NCI-H345 treated with DMSO at 0.1 percent for 48 hours (cell line): Measurements from ENCODE around the gene WASHC1.
"Not testable (repeated sequence)": the region's sequence is repeated elsewhere in the genome, so short reads cannot be mapped to it uniquely, and the experiment has no call there.

Source experiments
- DNase-seq: peaks from one replicate; lab custom pipeline; 2025; ENCODE audit not compliant: unreplicated experiment; lab: John Stamatoyannopoulos, UW

WASHC1 gene

DNA sequence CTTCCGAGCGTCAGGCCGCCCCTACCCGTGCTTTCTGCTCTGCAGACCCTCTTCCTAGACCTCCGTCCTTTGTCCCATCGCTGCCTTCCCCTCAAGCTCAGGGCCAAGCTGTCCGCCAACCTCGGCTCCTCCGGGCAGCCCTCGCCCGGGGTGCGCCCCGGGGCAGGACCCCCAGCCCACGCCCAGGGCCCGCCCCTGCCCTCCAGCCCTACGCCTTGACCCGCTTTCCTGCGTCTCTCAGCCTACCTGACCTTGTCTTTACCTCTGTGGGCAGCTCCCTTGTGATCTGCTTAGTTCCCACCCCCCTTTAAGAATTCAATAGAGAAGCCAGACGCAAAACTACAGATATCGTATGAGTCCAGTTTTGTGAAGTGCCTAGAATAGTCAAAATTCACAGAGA lies at the start of gene WASHC1:
TSS of gene WASHC1 (minus strand) at position 101 of the 400 bp plus-strand sequence. CDS start 4,457 bp downstream, outside the sequence.
- DNase-seq = not testable (repeated sequence)

- DNase-seq = not testable (repeated sequence)
These were observed 49.1 kb upstream of the WASHC1 start for GRCh38 chr9:78333-78732.

DNA sequence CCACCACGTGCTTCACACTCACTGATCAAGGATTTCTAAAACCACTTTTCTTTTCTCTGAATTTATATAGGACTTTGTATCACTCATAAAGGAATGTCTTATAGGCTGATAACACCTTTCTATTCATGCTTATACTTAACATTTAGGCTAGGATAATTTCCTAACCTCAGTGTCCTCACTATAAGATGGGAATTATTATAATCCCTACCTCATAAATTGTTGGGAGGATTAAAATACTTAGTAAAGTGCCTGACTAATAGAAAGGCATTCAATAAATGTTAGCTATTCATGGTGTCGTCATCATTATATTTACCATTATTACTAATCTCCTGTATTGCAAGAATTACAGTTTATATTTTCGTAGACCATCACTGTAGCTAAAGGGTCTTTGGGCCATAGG lies 47.1 kb upstream of the WASHC1 start:
- not testable (repeated sequence) for DNase-seq

DNA sequence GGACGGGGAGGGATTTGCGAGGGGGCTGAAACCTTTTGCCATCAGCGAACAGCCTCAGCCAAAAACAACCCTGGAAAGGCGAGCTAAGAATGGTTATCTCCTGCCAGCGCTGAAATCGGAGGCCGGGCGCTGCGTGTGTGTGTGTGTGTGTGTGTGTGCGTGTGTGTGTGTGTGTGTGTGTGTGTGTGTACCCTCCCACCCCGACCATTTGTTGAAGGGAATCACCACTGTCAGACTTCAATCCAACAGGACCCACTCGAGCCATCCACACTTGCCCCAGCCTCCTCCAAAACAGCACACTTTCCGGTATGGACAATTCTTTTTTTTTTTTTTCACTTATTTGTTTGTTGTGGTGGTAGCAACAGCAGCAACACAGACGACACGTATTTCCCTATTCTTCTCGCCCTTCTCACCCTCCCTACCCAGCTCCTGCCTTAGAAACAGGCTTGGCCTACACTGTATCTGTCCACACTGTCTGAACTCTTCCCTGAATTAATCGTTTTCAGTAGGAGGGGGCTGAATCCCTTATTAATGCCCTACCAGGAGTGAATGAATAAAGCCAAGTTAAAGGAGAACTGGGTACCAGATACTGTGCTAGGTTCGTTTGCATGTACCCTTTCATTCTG lies 44.8 kb upstream of the WASHC1 start:
- not testable (repeated sequence) for DNase-seq

DNA sequence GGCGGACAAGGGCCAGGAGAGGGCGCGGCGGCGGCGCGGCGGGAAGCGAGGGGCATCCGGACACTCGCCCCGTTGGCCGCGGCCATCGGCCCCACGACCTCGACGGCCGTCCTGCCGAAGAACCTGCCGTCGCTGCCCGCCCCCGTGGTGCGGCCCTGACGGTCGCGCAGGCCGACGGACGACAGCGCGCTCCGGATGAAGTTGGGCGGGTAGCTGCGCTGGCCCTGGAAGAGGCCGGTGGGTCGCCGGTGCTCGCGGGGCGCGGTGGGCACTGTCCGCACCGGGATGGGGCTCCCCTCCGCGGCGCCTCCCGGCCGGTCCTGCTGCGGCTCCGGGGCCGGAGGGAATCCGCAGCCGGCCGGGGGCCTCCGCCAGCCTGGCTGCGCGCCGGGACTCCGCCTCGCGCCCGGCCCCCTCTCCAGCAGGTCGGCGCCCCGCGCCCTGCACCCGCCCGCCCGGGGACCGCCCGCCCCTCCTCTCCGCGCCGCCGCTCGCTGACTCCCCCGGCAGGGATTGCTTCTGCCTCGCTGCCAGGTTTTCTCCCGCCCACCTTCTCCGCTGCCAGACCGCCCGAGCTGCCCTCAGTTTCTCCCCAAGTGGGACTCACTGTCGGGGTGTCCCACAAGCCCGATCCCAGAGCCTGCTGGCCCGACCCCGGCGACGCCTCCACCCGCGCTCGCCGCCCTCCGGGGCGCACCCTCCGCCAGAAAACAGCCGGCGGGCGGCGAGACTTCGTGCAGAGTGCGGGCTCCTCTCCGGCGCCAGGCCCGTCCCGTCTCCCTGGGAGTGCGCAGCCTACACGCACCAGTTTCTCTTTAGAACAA lies 44.0 kb upstream of the WASHC1 start:
- not testable (repeated sequence) for DNase-seq

GRCh38 chr9:63031-63629 lies 33.9 kb upstream of the WASHC1 start:
- not testable (repeated sequence) for DNase-seq

DNA sequence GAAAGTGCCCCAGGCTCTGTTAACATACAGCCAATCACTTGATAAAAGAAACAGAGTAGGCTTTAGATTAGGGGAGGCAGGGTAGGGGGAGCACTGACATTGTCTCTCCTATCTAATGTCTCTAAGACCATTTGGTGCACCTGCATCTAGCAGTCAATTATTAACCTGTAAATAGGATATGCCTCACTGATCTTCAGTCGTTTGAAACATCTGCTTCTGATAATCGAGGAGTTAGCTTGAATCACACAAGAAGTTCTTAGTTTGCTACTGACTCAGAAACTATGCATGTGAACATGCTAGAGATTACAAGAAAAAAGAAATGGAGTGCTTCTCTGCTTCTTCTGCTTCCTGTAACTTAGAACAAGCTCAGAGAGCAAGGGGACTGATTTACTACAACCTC lies 23.4 kb upstream of the WASHC1 start:
- DNase-seq = not testable (repeated sequence)

DNA sequence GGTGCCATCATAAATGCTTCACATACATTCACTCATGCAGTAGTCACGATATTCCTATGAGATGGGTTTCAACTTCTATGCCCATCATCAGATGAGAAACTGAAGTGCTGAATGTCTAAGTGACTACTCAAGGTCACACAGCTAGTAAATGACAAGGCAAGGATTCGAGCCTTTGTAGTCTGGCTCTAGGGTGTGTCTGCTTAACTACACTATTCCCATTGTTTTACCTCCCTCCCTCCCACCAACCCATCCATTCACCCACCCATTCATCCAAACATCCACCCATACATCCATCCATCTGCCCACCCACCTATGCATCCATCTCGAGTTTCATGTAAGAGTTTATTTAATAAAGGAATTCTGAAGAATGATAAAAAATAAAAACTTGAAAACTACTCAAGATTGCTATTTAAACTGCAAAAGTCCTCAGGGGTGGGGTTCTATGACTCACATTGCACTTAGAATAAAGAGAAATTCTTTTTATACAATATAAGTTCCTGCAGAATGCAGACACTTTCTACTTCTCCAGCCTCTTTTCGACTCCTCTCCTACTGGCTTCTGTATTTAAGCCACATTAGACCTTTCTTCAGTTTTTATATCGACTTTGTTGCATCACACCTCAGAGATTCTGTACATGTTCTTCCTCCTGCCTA lies 19.1 kb upstream of the WASHC1 start:
- DNase-seq = not testable (repeated sequence)

DNA sequence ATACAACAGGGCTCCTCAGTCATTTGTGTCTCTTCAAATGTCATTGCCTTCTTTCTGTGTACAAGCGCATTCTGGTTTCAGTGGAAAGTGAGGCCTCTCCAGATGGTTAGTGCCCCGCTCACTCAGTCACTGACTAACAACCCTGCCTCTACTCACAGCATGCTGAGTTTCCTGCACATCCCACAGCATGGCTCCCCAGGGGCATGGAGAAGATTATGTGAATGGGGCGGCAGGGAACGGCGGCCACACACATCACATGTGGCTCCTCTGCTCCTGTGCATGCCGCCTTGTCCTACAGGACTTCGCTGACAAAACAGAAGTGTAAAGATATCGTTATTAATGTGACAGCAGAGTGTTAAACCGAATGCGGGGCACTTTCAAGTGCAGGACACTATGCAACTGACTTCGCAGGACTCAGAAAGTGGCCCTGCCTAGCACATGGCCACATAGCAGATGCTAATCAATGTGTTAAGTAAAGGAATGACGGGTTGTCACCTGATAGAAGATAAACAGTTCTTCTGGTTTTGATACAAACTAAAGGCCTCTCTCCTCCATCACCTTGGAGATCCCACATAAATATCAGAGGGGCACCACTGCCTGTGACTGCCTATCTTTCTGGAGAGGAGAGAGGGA lies 17.5 kb upstream of the WASHC1 start:
- not testable (repeated sequence) for DNase-seq

DNA sequence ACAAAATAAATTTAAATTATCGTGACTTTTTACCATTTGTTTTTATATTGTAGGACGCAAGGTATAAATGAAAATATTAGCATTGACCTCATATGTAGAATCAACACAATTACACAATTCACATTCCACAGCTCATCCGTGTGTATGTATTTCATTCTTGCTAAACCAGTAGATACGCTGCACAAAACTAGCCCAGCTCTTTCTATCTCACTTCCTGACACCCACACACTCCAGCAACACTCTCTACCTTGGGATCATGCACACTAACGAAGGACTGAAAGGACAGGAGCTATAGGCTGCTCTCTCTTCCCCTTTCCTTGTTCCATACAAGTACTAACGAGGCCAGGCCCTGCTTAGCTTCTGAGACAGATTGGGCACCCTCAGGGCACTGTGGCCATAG lies 16.9 kb upstream of the WASHC1 start:
- DNase-seq = not testable (repeated sequence)

DNA sequence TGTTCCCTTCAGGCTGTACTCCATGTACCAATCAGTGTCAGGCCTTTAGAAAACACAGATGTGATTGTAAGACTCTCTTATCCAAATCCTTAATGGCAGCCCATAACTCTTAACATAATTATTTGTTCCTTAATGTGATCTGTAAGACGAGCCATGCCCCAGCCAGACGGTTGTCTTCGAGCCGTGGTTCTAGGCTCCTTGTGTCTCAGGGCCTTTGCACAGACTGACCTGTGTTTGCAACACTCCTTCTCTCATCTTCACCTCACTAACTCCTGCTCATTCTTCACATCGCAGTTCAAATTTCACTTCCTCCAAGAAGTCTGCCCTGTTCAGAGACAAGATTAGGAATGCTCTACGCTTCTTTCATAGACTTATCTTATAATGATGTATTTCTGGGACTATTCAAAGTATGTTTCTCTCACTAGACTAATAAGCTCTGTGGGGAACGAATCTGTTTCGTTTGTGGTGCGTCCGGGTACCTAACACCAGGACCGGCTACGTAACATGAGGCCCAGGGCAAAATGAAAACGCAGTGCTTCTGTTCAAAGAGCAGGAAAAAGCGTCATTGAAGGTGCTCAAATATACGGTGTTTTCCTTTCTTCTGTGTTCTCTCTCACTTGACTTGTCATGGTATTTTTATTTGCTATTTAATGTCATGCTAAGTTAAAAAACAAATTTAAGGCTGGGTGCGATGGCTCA lies 16.1 kb upstream of the WASHC1 start:
- not testable (repeated sequence) for DNase-seq

DNA sequence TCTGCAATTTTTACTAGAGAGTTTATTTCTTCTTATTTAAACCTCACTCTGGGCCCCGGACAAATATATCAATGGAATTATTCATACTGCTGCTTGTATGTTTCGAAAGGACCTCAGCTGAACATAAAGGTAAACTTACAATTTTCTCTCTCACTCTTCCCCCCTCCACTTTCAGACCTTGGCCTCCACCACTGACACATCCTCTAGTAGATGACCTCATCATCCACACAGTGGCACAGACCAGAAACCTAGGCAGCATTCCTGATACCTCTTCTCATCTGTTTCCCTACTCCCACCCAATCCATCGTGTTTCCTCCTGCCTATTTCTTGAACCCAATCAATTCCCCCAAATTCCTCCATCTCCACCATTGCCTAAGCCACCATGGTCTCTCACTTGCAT lies 15.2 kb upstream of the WASHC1 start:
- DNase-seq = not testable (repeated sequence)

DNA sequence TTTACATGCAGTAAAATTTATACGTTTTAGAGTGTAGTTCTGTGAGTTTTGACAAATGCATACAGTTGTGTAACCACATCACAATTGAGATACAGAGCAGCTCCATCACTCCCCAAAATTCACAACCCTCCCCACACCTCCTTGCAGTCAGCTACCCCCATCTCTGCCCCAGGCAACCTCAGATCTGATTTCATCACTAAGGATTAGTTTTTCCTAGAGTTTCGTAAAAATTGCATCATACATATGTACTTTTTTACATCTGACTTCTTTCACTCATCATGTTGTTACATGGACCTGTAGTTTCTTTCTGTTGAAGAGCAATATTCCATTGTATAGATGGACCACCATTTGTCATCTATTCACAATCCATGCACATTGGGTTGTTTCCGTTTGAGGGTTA lies 14.4 kb upstream of the WASHC1 start:
- DNase-seq = not testable (repeated sequence)

- DNase-seq = not testable (repeated sequence)
These were observed 13.9 kb upstream of the WASHC1 start for GRCh38 chr9:43116-43515.

GRCh38 chr9:41819-42218 lies 12.6 kb upstream of the WASHC1 start:
- not testable (repeated sequence) for DNase-seq

DNA sequence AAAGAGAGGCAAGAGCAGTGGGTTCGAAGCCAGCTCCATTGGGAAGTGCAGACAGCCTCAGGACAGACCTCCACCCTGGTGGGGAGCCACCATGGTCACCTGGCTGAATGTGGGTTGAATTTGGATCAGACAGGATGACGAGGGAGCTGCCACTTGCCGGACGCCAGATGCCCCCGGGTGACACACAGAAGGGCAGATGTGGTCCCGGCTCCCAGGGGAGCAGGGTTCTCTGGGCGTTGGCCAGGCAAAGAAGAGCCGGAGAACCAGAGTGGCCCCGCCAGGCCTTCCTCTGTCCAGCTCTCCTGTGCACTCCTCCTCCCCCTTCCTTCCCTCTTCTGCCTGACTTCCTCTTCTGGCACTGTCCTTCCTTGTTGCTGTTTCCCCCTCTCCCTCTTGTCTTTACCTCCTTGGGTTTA lies 12.0 kb upstream of the WASHC1 start:
- DNase-seq = not testable (repeated sequence)

DNA sequence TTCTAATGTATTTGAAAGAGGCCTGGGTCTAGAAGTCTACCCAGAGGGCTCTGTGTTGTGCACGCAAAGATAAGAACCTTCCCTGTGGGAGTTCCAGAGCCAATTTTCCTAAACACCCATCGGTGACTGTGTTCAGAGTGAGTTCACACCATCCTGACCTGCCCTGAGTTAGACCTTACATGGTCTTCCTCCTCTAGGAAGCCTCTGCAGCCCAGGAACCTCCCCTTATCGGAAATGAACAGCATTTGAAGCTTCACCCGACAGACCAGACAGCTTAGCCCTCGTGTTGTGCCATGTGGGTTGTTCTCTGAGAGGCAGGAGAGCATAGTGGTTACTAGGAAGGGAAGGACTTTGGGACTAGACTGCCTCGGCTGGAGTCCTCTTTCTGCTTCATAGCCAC lies 3.1 kb upstream of the WASHC1 start:
- DNase-seq = not testable (repeated sequence)

DNA sequence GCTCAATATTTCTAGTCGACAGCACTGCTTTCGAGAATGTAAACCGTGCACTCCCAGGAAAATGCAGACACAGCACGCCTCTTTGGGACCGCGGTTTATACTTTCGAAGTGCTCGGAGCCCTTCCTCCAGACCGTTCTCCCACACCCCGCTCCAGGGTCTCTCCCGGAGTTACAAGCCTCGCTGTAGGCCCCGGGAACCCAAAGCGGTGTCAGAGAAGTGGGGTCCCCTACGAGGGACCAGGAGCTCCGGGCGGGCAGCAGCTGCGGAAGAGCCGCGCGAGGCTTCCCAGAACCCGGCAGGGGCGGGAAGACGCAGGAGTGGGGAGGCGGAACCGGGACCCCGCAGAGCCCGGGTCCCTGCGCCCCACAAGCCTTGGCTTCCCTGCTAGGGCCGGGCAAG lies 481 bp downstream of the WASHC1 start:
- DNase-seq = not testable (repeated sequence)

GRCh38 chr9:21621-22020 lies 7.6 kb downstream of the WASHC1 start:
- not testable (repeated sequence) for DNase-seq

- not testable (repeated sequence) for DNase-seq
These were observed 12.4 kb downstream of the WASHC1 start for GRCh38 chr9:16875-17274.
